Iris pigment epithelial cell (primary cell): ENCODE measurements around the gene CDH22.

Experiments used
- DNase-seq: peaks from one replicate; pipeline ENCODE4 v3.0.0-alpha.2; 2011; ENCODE audit warnings: low read depth

CDH22 gene

GRCh38 chr20:46308258-46309157 is at the start of gene CDH22:
Gene CDH22 (minus strand): TSS chr20:46308498. CDS start chr20:46251294, 57,204 bp downstream.
- DNase-seq = peak; percentile 38

- DNase-seq = no peak
These were observed 48.8 kb upstream of the CDH22 start for GRCh38 chr20:46357030-46357514.

GRCh38 chr20:46356195-46357029 is 48.1 kb upstream of the CDH22 start:
- DNase-seq = no peak

GRCh38 chr20:46355778-46356177 is 47.5 kb upstream of the CDH22 start:
- no peak for DNase-seq

- DNase-seq = no peak
These were observed 46.8 kb upstream of the CDH22 start for GRCh38 chr20:46354920-46355654.

- no peak for DNase-seq
These were observed 45.9 kb upstream of the CDH22 start for GRCh38 chr20:46354207-46354555.

- no peak for DNase-seq
These were observed 45.4 kb upstream of the CDH22 start for GRCh38 chr20:46353500-46354206.

- DNase-seq = no peak
These were observed 44.2 kb upstream of the CDH22 start for GRCh38 chr20:46352370-46352938.

- no peak for DNase-seq
These were observed 43.2 kb upstream of the CDH22 start for GRCh38 chr20:46351357-46352058.

GRCh38 chr20:46350986-46351267 is 42.6 kb upstream of the CDH22 start:
- DNase-seq = no peak

GRCh38 chr20:46350201-46350985 is 42.1 kb upstream of the CDH22 start:
- peak; percentile 92 for DNase-seq

- DNase-seq = no peak
These were observed 41.4 kb upstream of the CDH22 start for GRCh38 chr20:46349742-46350056.

GRCh38 chr20:46349035-46349741 is 40.9 kb upstream of the CDH22 start:
- DNase-seq = peak; percentile 41

- peak; percentile 55 for DNase-seq
These were observed 39.8 kb upstream of the CDH22 start for GRCh38 chr20:46347841-46348803.

- DNase-seq = no peak
These were observed 38.5 kb upstream of the CDH22 start for GRCh38 chr20:46346770-46347169.

- DNase-seq = no peak
These were observed 36.3 kb upstream of the CDH22 start for GRCh38 chr20:46344488-46345162.

GRCh38 chr20:46343975-46344357 is 35.7 kb upstream of the CDH22 start:
- DNase-seq = no peak
